ENCODE results near the gene LRRC9.

Gene LRRC9

GRCh38 chr14:59926534-59926933, 6.6 kb downstream of the LRRC9 start:
- H3K4me3 ChIP-seq (ENCODE audit: low read length), result no peak overlapping the region
- TF ChIP-seq EZH2 (optimal IDR thresholded peaks at IDR 0.05; ENCODE audit: low read depth, low read length), result no peak
- TF ChIP-seq EZH2phosphoT487 (IDR thresholded peaks at IDR 0.05; ENCODE audit: low read length), result no peak
- no peak for TF ChIP-seq CTCF (IDR thresholded peaks at IDR 0.05; ENCODE audit: low read length)
- no peak overlapping the region for H3K27ac ChIP-seq (ENCODE audit: low read length)
- H3K9me3 ChIP-seq (replicated peaks; ENCODE audit: insufficient read depth, low read length), result no peaks in the 10 kb centered on the region
- H3K4me1 ChIP-seq (ENCODE audit: low read length), result no peaks in the 10 kb centered on the region
- H3K4me2 ChIP-seq (ENCODE audit: low read depth, low read length), result no peak overlapping the region
- H3K36me3 ChIP-seq (replicated peaks; ENCODE audit: insufficient read depth, low read length), result no peaks in the 10 kb centered on the region
- no peak for DNase-seq
- no peak overlapping the region for H3K9ac ChIP-seq (ENCODE audit: low read length)
- H3K27me3 ChIP-seq (replicated peaks; ENCODE audit: insufficient read depth, low read length), result no peaks in the 10 kb centered on the region
- H3F3A ChIP-seq (ENCODE audit: insufficient read depth, low read length), result no peaks in the 10 kb centered on the region
- H3K9me2 ChIP-seq (replicated peaks; ENCODE audit: insufficient read depth, low read length), result no peaks in the 10 kb centered on the region
- no peak overlapping the region for H2AFZ ChIP-seq (ENCODE audit: low read length)
- H3K79me2 ChIP-seq (ENCODE audit: low read length), result no peaks in the 10 kb centered on the region
- no peaks in the 10 kb centered on the region for H4K20me1 ChIP-seq (ENCODE audit: insufficient read depth, low read length)

- TF ChIP-seq EZH2 (optimal IDR thresholded peaks at IDR 0.05; ENCODE audit: low read depth, low read length), result no peak
- no peak for TF ChIP-seq CTCF (IDR thresholded peaks at IDR 0.05; ENCODE audit: low read length)
- TF ChIP-seq EZH2phosphoT487 (IDR thresholded peaks at IDR 0.05; ENCODE audit: low read length), result no peak
- H3K9me2 ChIP-seq (replicated peaks; ENCODE audit: insufficient read depth, low read length), result no peaks in the 10 kb centered on the region
- no peaks in the 10 kb centered on the region for H3K27me3 ChIP-seq (replicated peaks; ENCODE audit: insufficient read depth, low read length)
- no peaks in the 10 kb centered on the region for H3K4me1 ChIP-seq (ENCODE audit: low read length)
- H3K36me3 ChIP-seq (replicated peaks; ENCODE audit: insufficient read depth, low read length), result no peaks in the 10 kb centered on the region
- H4K20me1 ChIP-seq (ENCODE audit: insufficient read depth, low read length), result no peaks in the 10 kb centered on the region
- no peaks in the 10 kb centered on the region for H3K79me2 ChIP-seq (ENCODE audit: low read length)
- no peak overlapping the region for H2AFZ ChIP-seq (ENCODE audit: low read length)
- DNase-seq, result no peak
- H3K27ac ChIP-seq (ENCODE audit: low read length), result no peak overlapping the region
- H3K4me2 ChIP-seq (ENCODE audit: low read depth, low read length), result no peak overlapping the region
- H3K9ac ChIP-seq (ENCODE audit: low read length), result no peak overlapping the region
- H3F3A ChIP-seq (ENCODE audit: insufficient read depth, low read length), result no peaks in the 10 kb centered on the region
- no peaks in the 10 kb centered on the region for H3K9me3 ChIP-seq (replicated peaks; ENCODE audit: insufficient read depth, low read length)
- no peak overlapping the region for H3K4me3 ChIP-seq (ENCODE audit: low read length)
These were observed 11.3 kb downstream of the LRRC9 start for GRCh38 chr14:59931237-59931636.

GRCh38 chr14:59936145-59936544, 16.2 kb downstream of the LRRC9 start:
- no peak for DNase-seq
- no peaks in the 10 kb centered on the region for H3K36me3 ChIP-seq (replicated peaks; ENCODE audit: insufficient read depth, low read length)
- H3K4me2 ChIP-seq (ENCODE audit: low read depth, low read length), result no peak overlapping the region
- H3K27me3 ChIP-seq (replicated peaks; ENCODE audit: insufficient read depth, low read length), result no peaks in the 10 kb centered on the region
- no peaks in the 10 kb centered on the region for H4K20me1 ChIP-seq (ENCODE audit: insufficient read depth, low read length)
- no peaks in the 10 kb centered on the region for H3F3A ChIP-seq (ENCODE audit: insufficient read depth, low read length)
- no peak overlapping the region for H2AFZ ChIP-seq (ENCODE audit: low read length)
- no peaks in the 10 kb centered on the region for H3K9me3 ChIP-seq (replicated peaks; ENCODE audit: insufficient read depth, low read length)
- no peaks in the 10 kb centered on the region for H3K9me2 ChIP-seq (replicated peaks; ENCODE audit: insufficient read depth, low read length)
- TF ChIP-seq CTCF (IDR thresholded peaks at IDR 0.05; ENCODE audit: low read length), result no peak
- TF ChIP-seq EZH2 (optimal IDR thresholded peaks at IDR 0.05; ENCODE audit: low read depth, low read length), result no peak
- TF ChIP-seq EZH2phosphoT487 (IDR thresholded peaks at IDR 0.05; ENCODE audit: low read length), result no peak
- H3K4me3 ChIP-seq (ENCODE audit: low read length), result no peak overlapping the region
- H3K79me2 ChIP-seq (ENCODE audit: low read length), result no peaks in the 10 kb centered on the region
- no peak overlapping the region for H3K9ac ChIP-seq (ENCODE audit: low read length)
- no peaks in the 10 kb centered on the region for H3K4me1 ChIP-seq (ENCODE audit: low read length)
- no peak overlapping the region for H3K27ac ChIP-seq (ENCODE audit: low read length)

Measured in MM.1S (cell line).